HL-60 (cell line): ENCODE data around the gene CTU1.

Experiments
- DNase-seq, 2 experiments: peaks; one replicate each; pipeline ENCODE4 v3.0.0-alpha.2; 2010 to 2020; ENCODE audit warnings: low read depth in 1 of 2, low spot score in 1 of 2
- H3K27ac ChIP-seq: fragments of 250-450 bp; sonication (Bioruptor Pico); replicated peaks from 2 replicates; pipeline ENCODE4 v1.5.1; 2020; ENCODE audit warnings: mild to moderate bottlenecking, moderate library complexity
- H3K27me3 ChIP-seq: fragments of 250-450 bp; sonication (Bioruptor Pico); 2 replicates; pipeline ENCODE4 v1.5.1; 2021; ENCODE audit warnings: mild to moderate bottlenecking, moderate library complexity; ENCODE audit not compliant: insufficient read depth, poor library complexity, severe bottlenecking
- H3K4me3 ChIP-seq: replicated peaks from 2 replicates; pipeline ENCODE4 v1.5.1; 2011; ENCODE audit warnings: mild to moderate bottlenecking, control low read depth, low read length; ENCODE audit not compliant: insufficient read depth
- GABPA ChIP-seq: IDR thresholded peaks from 2 replicates; pipeline ENCODE4 v1.6.1; 2012; ENCODE audit warnings: low read depth
- POLR2AphosphoS5 ChIP-seq: IDR thresholded peaks from 2 replicates; pipeline ENCODE4 v1.6.1; 2012; ENCODE audit warnings: low read depth
- REST ChIP-seq: IDR thresholded peaks from 2 replicates; pipeline ENCODE4 v1.6.1; 2012; ENCODE audit warnings: low read depth; ENCODE audit not compliant: insufficient replicate concordance
- SPI1 ChIP-seq: IDR thresholded peaks from 2 replicates; pipeline ENCODE4 v1.6.1; 2012; ENCODE audit warnings: low read depth, mild to moderate bottlenecking, borderline replicate concordance
- TF ChIP-seq, protein P1 (sequence below): IDR thresholded peaks from one replicate; pipeline ENCODE4 v1.5.1; 2011; ENCODE audit warnings: low read length, control low read depth, inconsistent platforms; ENCODE audit not compliant: insufficient read depth

CTU1 gene

GRCh38 chr19:51070334-51071094 is 37.7 kb downstream of the CTU1 start:
- peaks cover 10% of the 10 kb centered on the region for H3K27me3 ChIP-seq
- no peak for DNase-seq
- H3K4me3 ChIP-seq: no peak overlapping the region
- no peak for TF ChIP-seq POLR2AphosphoS5
- no peak for TF ChIP-seq REST
- TF ChIP-seq GABPA: no peak
- TF ChIP-seq, protein P1, sequence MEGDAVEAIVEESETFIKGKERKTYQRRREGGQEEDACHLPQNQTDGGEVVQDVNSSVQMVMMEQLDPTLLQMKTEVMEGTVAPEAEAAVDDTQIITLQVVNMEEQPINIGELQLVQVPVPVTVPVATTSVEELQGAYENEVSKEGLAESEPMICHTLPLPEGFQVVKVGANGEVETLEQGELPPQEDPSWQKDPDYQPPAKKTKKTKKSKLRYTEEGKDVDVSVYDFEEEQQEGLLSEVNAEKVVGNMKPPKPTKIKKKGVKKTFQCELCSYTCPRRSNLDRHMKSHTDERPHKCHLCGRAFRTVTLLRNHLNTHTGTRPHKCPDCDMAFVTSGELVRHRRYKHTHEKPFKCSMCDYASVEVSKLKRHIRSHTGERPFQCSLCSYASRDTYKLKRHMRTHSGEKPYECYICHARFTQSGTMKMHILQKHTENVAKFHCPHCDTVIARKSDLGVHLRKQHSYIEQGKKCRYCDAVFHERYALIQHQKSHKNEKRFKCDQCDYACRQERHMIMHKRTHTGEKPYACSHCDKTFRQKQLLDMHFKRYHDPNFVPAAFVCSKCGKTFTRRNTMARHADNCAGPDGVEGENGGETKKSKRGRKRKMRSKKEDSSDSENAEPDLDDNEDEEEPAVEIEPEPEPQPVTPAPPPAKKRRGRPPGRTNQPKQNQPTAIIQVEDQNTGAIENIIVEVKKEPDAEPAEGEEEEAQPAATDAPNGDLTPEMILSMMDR: no peak
- no peak for TF ChIP-seq SPI1
- no peak overlapping the region for H3K27ac ChIP-seq

- DNase-seq: no peak
- Histone ChIP-seq H3K27me3 (peaks cover 17% of the 10 kb centered on the region), H3K27ac (no peak overlapping the region)
These were observed 41.6 kb downstream of the CTU1 start for GRCh38 chr19:51066393-51067186.

More at GRCh38 chr19:51066393-51067186, 41.6 kb downstream of the CTU1 start:
- H3K4me3 ChIP-seq: no peak overlapping the region
- no peak for TF ChIP-seq SPI1
- no peak for TF ChIP-seq POLR2AphosphoS5
- TF ChIP-seq REST: no peak
- no peak for TF ChIP-seq GABPA
- TF ChIP-seq, protein P1: no peak
